GM19025 (cell line): ENCODE data around the gene MRM2.

Experiments
- ATAC-seq: cut with Tn5 transposase; IDR thresholded peaks from one replicate; pipeline ENCODE4 v1.9.1; 2021; ENCODE audit warnings: mild to moderate bottlenecking, low read depth, moderate library complexity; ENCODE audit not compliant: unreplicated experiment

Gene MRM2

GRCh38 chr7:2209146-2209960 is 32.7 kb downstream of the MRM2 start:
- peak; percentile 73 for ATAC-seq

GRCh38 chr7:2208712-2209111 is 33.3 kb downstream of the MRM2 start:
- ATAC-seq = no peak

GRCh38 chr7:2205036-2205780 is 36.8 kb downstream of the MRM2 start:
- no peak for ATAC-seq

- no peak for ATAC-seq
Observed at GRCh38 chr7:2204446-2204845, 37.6 kb downstream of the MRM2 start.

- no peak for ATAC-seq
Observed at GRCh38 chr7:2203766-2204300, 38.2 kb downstream of the MRM2 start.

GRCh38 chr7:2202901-2203765 is 38.9 kb downstream of the MRM2 start:
- no peak for ATAC-seq

- ATAC-seq = no peak
Observed at GRCh38 chr7:2202361-2202761, 39.6 kb downstream of the MRM2 start.

- ATAC-seq = no peak
Observed at GRCh38 chr7:2201686-2202360, 40.2 kb downstream of the MRM2 start.

GRCh38 chr7:2201128-2201527 is 40.9 kb downstream of the MRM2 start:
- ATAC-seq = no peak

GRCh38 chr7:2200584-2200980 is 41.4 kb downstream of the MRM2 start:
- no peak for ATAC-seq

GRCh38 chr7:2199956-2200583 is 41.9 kb downstream of the MRM2 start:
- ATAC-seq = no peak

- ATAC-seq = no peak
Observed at GRCh38 chr7:2199528-2199927, 42.5 kb downstream of the MRM2 start.

GRCh38 chr7:2198760-2199159 is 43.2 kb downstream of the MRM2 start:
- ATAC-seq = no peak

- ATAC-seq = no peak
Observed at GRCh38 chr7:2198206-2198605, 43.8 kb downstream of the MRM2 start.

- no peak for ATAC-seq
Observed at GRCh38 chr7:2197436-2198155, 44.4 kb downstream of the MRM2 start.

GRCh38 chr7:2196381-2197378 is 45.3 kb downstream of the MRM2 start:
- ATAC-seq = no peak

- ATAC-seq = no peak
Observed at GRCh38 chr7:2195400-2196246, 46.4 kb downstream of the MRM2 start.
